SIG-M5 (cell line): ENCODE measurements around the gene MAP4K5.
"Not testable (repeated sequence)": the region's sequence is repeated elsewhere in the genome, so short reads cannot be mapped to it uniquely, and the experiment has no call there.

Experiments
- DNase-seq: peaks from one replicate; lab custom pipeline; 2025; lab: John Stamatoyannopoulos, UW

The MAP4K5 gene

DNA sequence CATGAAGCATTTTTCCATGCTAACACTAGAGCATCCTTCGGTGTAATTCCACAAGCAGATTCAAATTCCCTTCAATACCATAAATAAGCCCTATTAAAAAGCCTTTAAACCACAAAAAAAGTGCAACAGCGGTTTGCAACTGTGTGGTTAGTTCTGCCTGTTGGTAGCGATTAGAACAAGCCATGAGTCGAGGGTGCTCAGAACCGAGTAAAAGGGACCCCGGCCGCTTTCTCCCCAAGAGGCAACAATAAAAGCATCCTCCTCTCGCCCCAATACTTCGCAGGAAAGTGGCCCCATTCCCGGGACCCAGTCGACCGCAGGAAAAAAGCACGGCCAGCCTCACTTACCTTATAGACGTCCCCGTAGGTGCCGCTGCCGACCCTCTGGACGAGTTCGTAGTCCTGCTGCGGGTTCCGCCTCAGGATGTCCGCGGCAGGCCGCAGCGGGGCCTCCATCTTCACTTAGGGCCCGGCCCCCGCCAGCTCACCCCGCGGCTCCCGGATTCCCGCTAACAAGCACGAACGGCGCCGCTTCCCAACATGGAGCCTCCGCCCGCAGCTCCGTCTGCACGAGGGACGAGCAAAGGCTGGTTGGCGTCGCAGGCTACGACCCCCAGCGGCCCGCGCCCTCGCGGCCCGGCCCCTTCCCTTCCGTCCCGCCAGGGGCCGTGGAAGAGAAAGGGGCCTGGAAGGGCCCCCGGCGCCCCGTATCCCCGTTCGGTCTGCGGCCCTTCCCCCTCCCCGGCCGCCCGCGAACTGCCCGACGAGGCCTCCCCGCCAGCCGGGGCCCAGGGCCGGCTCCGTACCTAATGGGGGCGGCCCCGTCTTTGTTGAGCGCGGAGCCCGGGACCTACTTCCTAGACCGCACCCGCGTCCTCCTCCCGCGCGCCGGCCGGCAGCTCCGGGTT, 521 bp downstream of the MAP4K5 start:
- no peak for DNase-seq

DNA sequence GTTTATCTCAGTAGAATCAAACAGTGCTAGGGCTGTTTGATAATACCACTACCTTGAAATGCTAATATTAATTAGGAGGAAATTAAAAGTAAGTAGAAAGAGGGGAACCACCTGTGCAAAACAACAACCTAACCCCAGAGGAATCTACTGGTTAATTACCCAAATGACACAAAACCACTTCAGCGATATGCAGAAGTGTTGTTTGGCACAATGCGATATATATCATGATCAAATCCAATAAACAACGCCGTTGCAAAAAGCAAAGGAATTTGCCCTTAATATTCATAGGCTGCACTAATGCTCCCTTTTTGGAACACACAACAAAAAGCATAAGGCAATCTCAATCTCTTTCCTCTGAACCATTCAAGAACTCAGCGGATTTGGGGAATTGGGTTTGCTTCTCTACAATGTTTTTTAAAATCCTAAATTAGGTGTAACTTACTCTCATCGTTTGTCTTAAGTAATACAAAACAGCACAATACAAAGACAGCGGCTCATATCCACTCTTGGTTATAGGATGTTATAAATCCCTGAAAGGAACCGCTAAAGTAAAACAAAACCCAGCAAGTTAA, 1.5 kb downstream of the MAP4K5 start:
- no peak for DNase-seq

GRCh38 chr14:50530358-50530757, 2.0 kb downstream of the MAP4K5 start:
- no peak for DNase-seq

DNA sequence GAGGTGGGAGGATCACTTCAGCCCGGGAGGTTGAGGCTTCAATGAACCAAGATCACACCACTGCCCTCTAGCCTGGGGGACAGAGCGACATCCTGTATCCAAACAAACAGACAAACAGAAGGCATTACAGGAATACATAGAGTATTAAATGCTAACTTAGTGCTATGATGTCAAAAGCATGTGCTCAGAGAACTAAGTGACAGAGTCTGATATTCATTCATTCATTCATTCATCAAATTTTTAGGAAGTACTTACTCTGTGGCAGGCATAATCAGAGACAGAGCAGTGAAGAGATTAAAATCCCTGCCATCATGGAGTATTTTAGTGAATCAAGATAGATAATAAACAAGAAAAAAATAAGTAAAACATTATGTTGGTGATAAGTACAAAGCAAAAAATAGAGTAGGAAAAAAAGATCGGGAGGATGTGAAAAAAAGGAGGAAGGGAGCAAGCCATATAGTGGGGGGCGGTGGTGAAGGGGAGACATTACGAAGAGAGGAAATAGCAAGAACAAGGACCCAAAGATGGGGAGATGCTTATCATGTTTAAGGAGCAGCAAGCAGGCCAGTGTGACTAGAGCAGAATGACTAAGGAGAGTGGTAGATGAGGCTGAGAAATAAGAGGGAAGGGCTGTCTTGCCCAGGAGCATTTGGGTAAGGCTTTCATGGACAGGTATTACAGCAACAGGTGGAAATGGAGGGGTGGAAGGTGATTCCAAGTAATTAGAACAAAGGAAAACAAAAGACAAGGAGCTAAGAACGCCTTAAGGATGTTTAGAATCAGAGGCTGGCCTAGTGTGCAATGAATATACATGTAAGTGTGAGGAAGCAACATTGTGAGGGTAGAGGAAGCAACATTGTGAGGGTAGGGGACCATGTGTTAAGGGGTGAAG, 2.8 kb downstream of the MAP4K5 start:
- DNase-seq = no peak

DNA sequence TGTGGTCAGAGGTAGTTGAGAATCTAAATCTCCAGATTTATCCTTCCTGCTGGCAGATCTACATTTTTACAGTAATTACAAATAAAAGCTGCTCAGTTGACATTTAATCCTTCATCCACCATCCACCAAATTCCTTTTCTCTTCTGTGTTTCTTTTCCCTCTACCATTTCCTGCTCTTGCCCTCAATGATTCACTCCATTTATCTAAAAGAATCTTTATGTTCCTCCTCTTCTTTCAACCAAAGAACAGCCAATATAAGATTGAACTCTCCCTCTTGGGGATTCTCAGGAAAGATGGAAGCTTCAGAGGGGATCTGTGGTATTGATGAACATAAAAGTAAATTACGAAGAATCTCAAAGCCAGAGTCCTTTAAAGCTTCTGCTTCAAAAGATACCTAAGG, 4.4 kb downstream of the MAP4K5 start:
- DNase-seq = no peak

DNA sequence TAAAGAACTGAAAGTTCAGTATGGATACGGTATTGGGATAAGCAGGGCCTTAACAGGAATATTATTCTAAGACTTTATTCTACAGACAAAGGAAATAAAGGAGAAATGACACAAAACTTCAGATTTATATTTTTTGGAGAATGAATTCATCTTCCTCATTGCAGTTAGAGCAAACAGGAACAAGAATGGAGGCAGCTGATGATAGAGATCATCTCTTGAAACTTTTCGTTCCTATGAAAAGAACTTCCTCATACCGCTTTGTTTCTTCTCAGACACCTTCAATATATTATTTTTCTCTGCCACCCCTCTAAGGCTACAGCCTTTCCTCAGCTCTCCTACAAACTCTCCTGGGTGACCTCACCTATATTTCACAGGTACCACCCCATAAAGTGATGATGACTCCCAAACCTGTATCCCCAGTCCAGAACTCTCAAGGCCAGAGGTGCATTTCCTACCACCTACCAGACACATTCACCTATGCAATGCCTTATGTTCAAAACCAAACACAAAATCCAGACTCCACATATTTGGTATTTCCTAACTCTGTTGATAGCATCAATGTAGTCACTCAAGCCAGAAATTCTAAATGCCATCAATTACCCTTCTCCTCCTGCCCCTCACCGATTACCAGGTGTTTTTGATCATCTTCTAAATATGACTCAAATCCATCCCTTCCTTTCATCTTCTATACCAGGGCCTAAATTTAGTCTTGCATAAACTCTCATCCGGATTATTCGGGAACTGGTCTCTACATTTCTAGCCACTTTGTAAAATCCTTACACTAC, 7.4 kb downstream of the MAP4K5 start:
- DNase-seq = no peak

- no peak for DNase-seq
These were observed 8.3 kb downstream of the MAP4K5 start for GRCh38 chr14:50524060-50524459.

GRCh38 chr14:50523271-50524041, 8.9 kb downstream of the MAP4K5 start:
- no peak for DNase-seq

- no peak for DNase-seq
These were observed 10.4 kb downstream of the MAP4K5 start for GRCh38 chr14:50521912-50522341.

GRCh38 chr14:50520947-50521815, 11.2 kb downstream of the MAP4K5 start:
- no peak for DNase-seq

DNA sequence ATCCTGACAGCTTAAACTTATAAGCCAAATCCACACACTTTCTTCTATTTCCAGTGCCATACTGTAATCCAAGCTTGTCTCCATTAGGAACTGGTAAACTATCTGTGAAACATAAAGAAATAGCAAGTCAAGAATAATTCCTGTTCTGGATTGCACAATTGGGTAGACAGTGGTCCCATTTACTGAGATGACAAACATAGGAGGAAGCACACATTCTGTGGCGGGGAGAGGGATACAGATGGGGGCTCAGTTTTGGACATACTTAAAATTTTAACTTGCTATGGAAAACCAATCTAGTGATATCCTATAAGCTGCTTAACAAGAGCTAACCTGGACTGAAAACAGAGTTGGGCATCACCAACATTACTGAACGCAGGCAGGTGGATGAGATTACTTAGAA, 16.3 kb downstream of the MAP4K5 start:
- no peak for DNase-seq

DNA sequence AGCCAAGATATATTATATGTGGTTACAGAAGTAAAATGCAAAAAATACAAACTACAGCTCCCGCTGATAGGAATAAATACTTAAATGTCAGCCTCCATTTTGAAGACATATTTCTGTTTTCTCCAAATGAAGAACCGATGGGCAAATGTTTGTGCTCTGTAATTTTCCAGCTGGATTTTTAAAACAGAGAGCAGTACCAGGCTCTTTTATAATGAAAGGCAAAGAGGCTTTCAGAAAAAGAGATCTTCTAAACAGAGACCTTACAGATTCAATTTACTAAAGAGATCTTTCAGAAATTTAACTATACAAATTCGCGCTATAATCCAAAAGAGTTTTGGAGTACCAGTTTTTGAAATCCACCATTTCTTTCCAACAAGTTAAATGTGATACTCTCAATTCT, 19.9 kb downstream of the MAP4K5 start:
- DNase-seq = no peak

GRCh38 chr14:50510157-50510556, 22.2 kb downstream of the MAP4K5 start:
- no peak for DNase-seq

GRCh38 chr14:50507078-50507477, 25.3 kb downstream of the MAP4K5 start:
- DNase-seq = not testable (repeated sequence)

DNA sequence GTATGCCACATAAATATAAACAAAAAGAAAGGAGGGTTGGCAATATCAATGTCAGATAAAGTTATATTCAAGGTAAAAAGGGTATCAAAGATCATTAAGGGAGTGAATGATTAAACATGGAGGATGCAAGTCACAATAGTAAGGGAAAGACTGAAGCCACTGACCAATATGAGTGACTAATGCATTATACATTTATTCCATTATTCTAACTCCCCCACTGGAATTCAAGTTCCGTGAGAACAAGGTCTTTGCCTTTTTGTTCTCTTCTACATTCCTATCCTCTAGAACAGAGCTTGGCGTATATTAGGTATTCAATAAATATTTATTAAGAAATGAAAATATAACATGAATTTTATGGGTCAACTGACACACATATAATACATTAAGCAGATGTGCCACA, 30.7 kb downstream of the MAP4K5 start:
- DNase-seq = no peak

- no peak for DNase-seq
These were observed 35.0 kb downstream of the MAP4K5 start for GRCh38 chr14:50497351-50497750.

- DNase-seq = no peak
These were observed 42.5 kb downstream of the MAP4K5 start for GRCh38 chr14:50489851-50490250.

DNA sequence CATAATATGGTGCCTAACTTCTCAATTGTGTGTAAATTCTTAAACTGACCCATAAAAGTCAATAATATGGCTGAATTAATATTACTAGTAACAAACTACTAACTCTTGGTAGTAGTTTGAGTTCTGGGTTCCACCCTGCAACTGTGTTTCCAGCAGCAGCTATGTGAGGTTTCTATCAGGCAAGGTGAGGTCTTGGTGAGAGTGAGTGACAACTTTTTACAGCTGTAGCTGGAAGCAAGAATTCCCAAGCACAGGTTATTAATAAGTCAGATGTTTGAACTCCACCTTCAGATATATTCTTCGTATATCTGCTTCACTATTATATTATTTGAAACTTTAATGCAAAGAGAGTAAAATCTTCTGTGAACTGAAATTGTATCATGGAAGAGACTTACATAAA, 43.8 kb downstream of the MAP4K5 start:
- no peak for DNase-seq

GRCh38 chr14:50479041-50479440, 53.3 kb downstream of the MAP4K5 start:
- no peak for DNase-seq

GRCh38 chr14:50477760-50478159, 54.6 kb downstream of the MAP4K5 start:
- DNase-seq = no peak
